Measurements from ENCODE around the gene CACNA2D3.

CACNA2D3 gene

DNA sequence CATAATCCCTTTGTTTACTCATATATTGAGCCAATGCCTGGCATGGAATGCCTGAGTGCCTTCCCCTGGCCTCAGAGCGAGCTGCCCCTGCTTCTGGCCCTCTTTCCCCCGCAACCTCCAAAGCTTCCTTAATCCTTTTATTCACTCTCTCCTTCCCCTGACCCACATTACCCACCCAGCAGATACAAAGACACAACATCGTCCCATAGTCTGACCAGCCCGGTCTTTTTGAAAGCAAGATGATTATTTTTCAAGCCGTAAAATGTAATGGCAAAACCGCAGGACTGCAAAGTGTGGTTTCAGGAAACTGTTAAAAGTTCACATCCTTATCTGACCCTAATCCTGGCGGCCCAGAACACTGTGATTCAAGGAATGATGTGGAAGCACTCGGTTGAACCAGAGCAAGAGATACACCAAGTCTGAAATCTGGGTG lies 883.9 kb downstream of the CACNA2D3 start:
- no peak overlapping the region for H3K4me3 ChIP-seq (ENCODE audit: low read length)
- no peak for TF ChIP-seq CTCF (conservative IDR thresholded peaks at IDR 0.05; ENCODE audit: low read length)
- DNase-seq (ENCODE audit: low read depth) = no peak

- no peak for TF ChIP-seq CTCF (conservative IDR thresholded peaks at IDR 0.05; ENCODE audit: low read length)
- no peak for DNase-seq (ENCODE audit: low read depth)
- H3K4me3 ChIP-seq (ENCODE audit: low read length) = no peak overlapping the region
Observed at GRCh38 chr3:55007971-55008370, 885.6 kb downstream of the CACNA2D3 start.

DNA sequence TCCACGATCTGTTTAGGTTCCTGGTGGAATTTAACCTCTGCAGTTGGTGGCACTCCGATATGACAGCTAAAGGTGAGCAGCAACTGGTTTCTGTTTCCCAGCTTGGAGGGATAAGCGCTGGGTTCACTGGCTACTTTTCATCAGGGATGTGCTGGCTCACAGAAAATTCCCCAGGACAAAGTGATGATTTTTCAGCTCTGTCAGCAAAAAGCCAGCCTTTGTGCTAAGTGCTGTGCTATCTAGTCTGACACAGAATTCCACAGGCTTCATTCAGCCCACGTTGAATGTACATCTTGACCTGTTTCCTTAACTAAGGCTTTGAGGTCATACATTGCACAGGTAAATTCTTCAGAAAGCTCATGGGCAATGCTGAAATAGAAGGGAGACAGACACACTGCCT lies 887.0 kb downstream of the CACNA2D3 start:
- no peak for DNase-seq (ENCODE audit: low read depth)
- TF ChIP-seq CTCF (conservative IDR thresholded peaks at IDR 0.05; ENCODE audit: low read length) = no peak
- no peak overlapping the region for H3K4me3 ChIP-seq (ENCODE audit: low read length)

GRCh38 chr3:55012091-55012490 lies 889.7 kb downstream of the CACNA2D3 start:
- no peak for DNase-seq (ENCODE audit: low read depth)
- H3K4me3 ChIP-seq (ENCODE audit: low read length) = no peak overlapping the region
- TF ChIP-seq CTCF (conservative IDR thresholded peaks at IDR 0.05; ENCODE audit: low read length) = no peak

DNA sequence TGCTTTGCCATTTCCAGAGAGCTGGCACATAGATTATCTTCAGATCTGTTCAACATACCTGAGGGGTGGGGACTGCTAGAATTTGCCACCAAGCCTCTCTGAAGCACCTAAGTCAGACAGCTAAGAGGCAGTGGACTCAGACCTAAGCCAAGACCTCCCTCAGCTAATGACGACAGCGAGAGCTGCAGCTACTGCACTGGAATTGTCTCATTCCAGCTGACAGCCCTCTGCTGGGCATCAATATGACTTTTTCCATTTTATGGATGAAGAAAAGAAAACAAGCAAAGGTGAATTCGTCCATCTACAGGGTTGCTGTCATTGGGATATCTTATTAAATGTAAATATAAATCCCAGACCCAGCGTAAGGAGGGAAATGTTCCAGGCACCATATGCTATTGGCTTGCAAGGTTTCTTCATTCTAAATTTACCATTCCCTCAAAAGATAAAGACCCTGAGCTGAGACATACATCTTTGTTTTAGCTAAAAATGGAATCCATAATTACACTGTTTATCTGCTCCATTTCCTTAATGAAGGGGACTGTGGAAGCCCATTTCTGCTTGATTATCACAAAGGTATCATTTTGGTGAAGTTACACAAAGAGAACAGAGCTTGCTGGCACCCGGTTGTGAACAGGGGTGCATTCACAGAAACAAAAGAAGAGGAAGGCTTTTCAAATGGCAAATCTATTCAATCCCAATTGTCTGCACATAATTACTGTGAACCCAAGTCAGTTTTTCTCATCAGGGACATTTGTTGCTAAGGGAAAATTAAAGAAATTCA lies 891.0 kb downstream of the CACNA2D3 start:
- DNase-seq (ENCODE audit: low read depth) = peak; percentile 52
- no peak overlapping the region for H3K4me3 ChIP-seq (ENCODE audit: low read length)
- TF ChIP-seq CTCF (conservative IDR thresholded peaks at IDR 0.05; ENCODE audit: low read length) = peak; percentile 54

DNA sequence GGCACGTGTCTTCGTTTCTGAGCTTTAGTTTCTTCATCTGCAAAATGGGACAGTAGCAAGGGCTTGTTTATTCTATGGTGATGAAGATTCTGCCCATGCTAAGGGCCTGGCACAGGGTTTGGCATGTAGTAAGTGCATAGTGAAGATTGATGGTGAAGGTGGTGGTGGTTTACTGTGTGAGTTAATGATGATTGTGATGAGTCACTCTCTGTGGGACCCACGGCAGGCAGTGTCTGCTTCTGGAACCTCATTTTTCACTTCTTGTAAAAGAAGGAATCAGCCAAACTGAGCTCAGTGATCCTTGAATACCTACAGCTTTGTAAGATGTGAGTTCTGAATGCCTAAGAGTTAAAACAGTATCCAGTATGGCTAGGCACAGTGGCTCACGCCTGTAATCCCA lies 891.7 kb downstream of the CACNA2D3 start:
- no peak overlapping the region for H3K4me3 ChIP-seq (ENCODE audit: low read length)
- TF ChIP-seq CTCF (conservative IDR thresholded peaks at IDR 0.05; ENCODE audit: low read length) = no peak
- no peak for DNase-seq (ENCODE audit: low read depth)

DNA sequence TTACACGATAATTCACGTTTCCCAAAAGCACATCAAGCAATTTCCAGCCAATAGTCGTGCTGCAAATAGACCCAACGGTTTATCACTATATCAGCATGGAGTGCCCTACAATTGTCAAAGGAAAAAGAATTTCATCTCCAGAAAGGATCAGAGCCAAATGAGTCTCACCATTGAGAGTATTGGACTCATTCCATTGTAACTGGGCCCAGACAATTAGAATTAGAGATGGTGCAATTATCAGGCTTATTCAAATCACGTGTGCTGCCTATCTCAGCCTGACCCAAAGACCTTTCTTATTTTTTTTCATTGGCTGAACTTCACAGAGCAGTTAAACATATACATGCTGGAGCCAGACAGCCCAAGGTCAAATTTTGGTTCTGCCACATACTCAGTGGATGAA lies 892.6 kb downstream of the CACNA2D3 start:
- H3K4me3 ChIP-seq (ENCODE audit: low read length) = no peak overlapping the region
- TF ChIP-seq CTCF (conservative IDR thresholded peaks at IDR 0.05; ENCODE audit: low read length) = no peak
- DNase-seq (ENCODE audit: low read depth) = no peak
